ENCODE data around the gene SH3BGR.
"Not testable (repeated sequence)": the region's sequence is repeated elsewhere in the genome, so short reads cannot be mapped to it uniquely, and the experiment has no call there.

SH3BGR gene

DNA sequence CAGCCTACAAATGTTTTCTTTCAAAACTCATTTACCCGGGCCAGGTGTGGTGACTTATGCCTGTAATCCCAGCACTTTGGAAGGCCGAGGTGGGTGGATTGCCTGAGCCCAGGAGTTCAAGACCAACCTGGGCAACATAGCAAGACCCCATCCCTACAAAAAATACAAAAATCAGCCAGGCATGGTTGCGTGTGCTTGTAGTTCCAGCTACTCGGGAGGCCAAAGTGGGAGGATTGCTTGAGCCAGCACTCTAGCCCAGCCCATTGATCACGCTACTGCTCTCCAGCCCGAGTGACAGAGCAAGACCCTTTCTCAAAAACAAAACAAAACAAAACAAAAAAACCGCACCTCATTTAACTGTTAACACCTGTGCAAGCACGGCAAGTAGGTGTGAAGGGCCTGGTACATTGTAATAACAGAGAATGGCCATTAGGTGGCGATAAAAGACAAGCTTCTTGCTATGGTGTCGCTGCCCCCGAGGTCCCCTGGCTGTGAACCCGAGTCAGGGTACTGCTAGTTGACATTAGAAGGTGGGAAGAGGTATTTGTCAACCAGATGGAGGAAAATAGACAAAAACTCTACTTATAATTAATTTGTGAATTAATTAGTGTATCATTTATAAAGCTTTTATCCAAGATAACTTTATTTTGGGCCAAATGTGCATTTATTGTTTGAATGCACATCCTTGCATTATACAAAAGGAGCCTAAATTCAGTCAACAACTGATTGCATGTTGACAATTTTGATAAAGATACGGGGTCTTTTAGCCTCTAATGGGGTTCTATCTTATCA lies 66.5 kb downstream of the SH3BGR start:
- no peak for DNase-seq

DNA sequence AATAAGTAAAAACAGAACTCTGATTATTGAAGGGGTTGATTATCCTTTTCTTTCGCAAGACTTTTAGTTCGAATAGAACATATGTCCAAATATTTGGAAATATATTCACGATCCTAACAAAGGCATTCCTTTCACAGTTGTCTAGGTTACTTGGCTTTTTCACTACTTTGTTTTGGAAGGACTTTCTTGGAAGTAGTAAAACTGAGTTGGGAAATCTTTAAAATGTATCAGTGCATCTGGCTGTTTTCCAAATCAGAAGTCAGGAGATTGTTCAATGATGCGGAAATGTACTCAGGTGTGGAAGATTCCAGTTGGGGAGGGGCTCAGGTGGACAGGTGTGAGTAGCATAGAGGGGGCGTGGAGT lies 67.1 kb downstream of the SH3BGR start:
- no peak for DNase-seq

DNA sequence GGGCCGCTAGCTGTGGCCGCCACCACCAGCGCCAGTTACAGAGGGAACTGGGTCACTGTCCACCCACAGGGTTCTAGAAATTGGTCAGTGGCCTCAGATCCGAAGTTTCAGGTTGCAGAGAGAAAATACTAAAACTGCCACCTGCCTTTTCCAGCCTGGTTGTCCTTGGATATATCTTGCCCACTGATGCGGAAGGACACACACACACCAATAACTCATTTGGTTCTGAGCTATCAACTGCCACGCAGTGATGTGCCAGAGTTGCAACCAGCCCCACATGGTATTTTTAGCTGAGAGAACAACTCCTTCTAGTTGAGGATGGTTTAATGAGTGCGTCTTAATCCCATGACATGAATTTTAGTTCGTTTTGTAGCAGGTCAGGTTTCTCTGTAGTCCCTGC lies 68.1 kb downstream of the SH3BGR start:
- DNase-seq, result no peak

GRCh38 chr21:39523399-39523798 lies 71.6 kb downstream of the SH3BGR start:
- DNase-seq, result no peak

DNA sequence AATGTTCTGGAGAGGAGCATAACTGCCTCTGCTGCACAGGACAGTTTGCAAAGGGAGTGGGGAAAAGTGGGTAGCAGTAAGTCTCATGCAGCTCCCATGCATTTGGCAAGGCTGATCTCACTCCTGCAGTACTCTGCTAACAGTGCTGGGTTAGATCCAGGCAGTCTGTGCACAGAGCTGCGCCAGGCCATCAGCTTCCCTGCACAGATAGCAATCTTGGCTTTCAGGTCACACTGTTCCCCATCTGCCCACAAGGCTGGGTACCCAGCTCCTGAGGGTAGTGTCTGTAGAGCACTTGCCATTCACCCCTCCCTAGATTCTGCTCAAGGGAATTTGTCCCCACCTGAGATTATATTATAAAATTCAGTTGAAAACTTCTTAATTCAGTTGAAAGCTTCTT lies 72.1 kb downstream of the SH3BGR start:
- DNase-seq, result no peak

DNA sequence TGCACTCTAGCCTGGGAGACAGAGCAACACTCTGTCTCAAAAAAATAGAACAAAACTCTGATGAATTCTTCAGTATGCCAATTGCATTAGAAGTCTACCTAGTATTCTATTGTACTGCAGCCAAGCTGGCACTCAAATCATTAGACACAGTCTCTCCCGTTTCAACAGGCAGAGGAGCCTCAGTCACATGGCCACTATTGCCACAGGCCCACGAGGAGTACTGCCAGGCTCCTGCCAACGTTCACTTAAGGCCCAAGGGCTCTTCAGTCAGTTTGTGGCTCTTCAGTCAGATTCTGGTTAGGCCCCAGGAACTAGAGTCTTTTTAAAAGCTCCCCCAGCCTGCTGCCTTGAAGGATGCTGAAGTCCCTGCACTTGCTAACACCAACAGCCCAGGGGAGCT lies 73.4 kb downstream of the SH3BGR start:
- DNase-seq, result no peak

GRCh38 chr21:39525601-39526000 lies 73.8 kb downstream of the SH3BGR start:
- DNase-seq, result no peak

DNA sequence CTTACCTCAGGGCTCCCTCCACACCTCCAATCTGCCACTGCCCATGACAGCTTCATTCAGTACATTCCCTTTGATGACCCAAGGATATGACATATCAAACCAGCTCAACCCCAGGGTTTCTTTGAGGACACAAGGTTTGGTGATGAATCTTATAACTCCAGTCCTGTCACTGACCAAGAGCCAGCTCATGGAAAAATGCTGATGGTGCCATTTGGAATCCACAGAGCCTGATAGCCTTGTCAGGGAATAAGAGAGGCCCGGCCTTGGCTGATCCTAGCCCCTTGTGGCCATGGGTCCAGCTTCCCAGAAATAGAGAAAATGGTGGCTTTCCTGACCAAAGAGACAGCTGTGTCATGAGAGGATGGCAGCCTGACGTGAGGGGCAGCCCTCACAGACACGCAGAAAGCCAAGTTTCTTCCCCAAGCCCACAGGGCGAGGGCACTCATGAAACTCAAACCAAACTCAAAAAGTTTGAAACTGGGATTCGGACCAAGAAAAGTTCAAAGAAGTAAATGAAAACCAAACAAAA lies 75.4 kb downstream of the SH3BGR start:
- DNase-seq, result no peak

GRCh38 chr21:39527664-39528381 lies 76.1 kb downstream of the SH3BGR start:
- DNase-seq, result no peak

DNA sequence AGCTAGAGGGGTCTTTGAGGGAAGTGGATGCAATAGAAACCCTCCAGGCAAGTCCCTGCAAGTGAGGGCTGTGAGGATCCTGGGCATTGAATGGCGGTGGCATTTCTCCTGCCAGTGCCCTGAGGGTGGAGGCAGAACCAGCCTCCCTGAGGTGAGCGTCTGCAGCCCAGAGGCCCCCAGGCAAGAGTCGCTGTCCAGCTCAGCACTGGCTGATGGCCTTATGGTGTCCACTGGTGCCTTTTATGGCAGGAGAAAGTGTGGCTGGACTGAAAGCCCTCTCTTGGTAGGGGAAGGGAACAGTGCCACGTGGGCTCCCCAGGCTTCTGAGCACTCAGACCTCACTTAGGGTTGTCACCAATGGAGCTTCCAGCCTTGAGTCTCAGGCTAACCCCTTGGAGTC lies 77.3 kb downstream of the SH3BGR start:
- DNase-seq, result no peak

DNA sequence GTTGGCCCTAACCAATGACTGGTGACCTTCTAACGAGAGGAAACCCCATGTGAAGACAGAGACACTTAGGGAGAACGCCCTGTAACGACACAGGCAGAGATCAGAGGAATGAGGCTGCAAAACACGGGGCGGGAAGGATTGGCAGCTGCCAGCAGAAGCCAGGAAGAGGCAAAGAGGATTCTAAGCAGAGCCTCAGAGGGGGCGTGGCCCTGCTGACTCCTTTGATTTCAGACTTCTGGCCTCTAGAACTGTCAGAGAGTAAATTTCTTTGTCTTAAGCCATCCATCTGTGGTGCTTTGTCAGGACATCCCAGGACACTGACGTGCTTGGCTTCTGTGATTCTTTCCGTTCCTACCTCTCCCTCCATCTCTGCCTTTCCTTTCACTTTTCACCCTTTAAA lies 79.3 kb downstream of the SH3BGR start:
- DNase-seq, result no peak

DNA sequence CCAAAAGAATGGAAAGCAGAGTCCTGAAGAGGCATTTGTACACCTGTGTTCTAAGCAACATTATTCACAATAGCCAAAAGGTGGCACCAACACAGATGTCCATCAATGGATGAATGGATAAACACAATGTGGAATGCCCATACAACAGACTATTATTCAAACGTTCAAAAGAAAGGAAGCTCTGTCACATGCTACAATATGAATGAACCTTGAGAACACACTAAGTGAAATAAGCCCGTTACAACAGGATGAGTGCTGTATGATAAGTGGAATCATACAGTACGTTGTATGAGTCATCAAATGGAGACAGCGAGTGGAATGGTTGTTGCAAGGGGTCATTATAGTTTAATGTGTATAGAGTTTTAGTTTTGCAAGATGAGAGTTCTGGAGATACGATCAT lies 80.1 kb downstream of the SH3BGR start:
- no peak for DNase-seq

DNA sequence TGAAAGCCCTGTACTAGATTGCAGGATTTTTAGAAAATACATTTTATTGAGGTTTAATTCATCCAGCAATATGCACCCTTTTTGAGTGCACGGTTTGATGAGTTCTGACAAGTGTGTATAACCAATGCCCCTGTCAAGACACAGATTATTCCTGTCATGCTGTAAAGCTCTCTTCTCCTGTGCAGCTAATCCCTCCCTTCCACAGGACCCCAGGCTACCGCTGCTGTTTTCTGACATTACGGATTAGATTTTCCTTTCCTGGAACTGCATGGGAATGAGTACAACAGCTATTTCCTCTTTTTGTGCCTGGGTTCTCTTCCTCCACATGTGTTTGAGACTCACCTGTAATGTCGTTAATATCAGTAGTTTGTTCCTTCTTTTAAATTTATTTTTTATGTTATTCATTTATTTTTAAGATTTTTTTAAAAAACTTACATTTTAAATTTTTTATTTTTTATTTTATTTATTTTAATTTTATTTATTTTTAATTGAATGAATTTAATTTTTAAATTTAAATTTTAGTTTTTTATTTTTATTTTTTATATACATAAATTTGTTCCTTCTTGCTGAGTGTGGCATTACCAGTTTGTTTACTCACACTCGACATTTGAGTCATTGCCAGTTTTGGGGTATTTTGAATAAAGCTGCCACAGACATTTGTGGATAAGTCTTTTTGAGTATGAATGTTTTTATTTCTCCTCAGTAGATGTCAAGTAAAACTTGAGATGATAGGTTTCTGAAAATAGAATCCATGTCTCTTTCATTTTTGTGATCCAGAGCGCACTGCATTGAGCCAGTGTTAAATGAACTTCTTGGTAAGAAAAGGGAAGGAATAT lies 82.0 kb downstream of the SH3BGR start:
- DNase-seq, result no peak

DNA sequence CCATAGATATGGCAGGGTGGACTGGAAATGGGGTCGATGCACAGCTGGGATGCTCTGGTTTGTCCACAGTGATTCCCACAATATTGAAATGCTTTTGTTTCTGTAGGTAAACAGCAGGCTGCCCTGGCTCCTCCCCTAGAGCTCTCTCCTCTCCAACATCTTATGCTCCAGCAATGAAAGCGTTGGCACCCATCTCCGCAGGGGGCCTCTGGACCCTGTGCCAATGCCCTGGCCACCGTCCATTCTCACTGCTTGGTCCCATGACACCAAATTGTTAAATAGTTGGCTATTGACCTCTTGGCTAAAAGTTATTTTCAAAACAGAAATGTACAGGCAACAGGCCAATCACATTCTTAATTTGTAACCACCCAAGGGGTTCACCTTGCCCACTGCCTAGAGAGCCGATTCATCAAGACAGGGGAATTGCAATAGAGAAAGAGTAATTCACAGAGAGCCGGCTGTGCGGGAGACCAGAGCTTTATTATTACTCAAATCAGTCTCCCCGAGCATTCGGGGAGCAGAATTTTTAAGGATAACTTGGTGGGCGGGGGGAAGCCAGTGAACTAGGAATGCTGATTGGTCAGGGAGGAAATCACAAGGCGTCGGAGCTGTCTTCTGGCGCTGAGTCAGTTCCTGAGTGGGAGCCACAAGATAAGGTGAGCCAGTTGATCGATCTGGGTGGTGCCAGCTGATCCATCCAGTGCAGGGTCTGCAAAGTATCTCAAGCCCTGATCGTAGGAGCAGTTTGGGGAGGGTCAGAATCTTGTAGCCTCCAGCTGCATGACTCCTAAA lies 84.1 kb downstream of the SH3BGR start:
- DNase-seq, result no peak

GRCh38 chr21:39536835-39537234 lies 85.1 kb downstream of the SH3BGR start:
- no peak for DNase-seq

- DNase-seq, result no peak
Measured at GRCh38 chr21:39537571-39537970, 85.8 kb downstream of the SH3BGR start.

DNA sequence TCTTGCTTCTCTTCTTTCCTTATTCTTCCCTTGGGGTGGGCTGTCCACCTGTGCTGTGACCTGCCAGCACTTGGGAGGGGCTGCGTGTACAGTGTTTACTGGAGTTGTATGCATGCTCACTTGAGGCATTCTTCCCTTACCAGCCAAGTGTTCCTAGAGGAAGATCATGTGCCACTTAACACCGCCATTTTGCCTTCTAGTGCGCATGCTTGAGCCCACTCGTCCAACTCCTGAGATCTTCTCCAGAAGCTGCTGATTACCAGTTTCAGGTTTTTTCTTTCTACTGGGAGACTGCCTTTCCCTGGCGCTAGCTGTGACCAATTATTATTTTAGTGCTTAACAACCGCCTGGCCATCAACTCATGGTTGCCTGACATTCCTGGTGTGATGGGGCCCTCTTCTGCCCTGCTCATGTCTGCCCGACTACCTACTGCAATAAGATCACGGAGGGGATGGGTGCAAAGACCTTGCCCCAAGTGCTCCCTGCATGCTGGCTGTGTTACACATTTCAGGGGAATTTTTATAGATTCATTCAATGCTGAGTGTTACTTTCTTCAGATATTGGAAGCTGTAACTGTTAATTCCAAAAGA lies 86.8 kb downstream of the SH3BGR start:
- no peak for DNase-seq

- not testable (repeated sequence) for DNase-seq
Measured at GRCh38 chr21:39540367-39540766, 88.6 kb downstream of the SH3BGR start.

GRCh38 chr21:39542736-39543135 lies 91.0 kb downstream of the SH3BGR start:
- no peak for DNase-seq

GRCh38 chr21:39546522-39546921 lies 94.8 kb downstream of the SH3BGR start:
- DNase-seq, result no peak

DNA sequence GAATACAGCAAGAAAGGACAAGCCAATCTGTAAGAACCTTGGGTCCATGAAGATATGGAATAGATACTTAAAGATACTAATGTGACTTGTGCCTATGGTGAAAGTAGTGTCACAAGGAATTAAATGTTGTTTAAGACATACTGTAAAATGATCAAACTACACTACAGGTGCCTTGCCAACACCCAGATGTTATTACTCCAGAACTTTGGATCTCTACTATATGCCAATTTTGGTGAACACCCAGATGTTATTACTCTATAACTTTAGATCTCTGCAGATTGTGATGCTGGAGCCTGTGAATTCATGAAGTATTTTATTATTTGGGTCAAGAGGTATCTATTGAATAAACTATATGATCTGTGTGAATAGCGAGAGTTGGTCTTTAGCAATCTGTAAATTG lies 101.1 kb downstream of the SH3BGR start:
- no peak for DNase-seq

- no peak for DNase-seq
Measured at GRCh38 chr21:39553331-39553730, 101.6 kb downstream of the SH3BGR start.

Measured in NCI-H226 (cell line).